GM04503 (cell line): ENCODE measurements around the gene PTDSS2.
"Not testable (repeated sequence)": the region's sequence is repeated elsewhere in the genome, so short reads cannot be mapped to it uniquely, and the experiment has no call there.

Experiments
- DNase-seq: peaks from one replicate; pipeline ENCODE4 v3.0.0-alpha.2; 2012; ENCODE audit warnings: low read depth

The PTDSS2 gene

DNA sequence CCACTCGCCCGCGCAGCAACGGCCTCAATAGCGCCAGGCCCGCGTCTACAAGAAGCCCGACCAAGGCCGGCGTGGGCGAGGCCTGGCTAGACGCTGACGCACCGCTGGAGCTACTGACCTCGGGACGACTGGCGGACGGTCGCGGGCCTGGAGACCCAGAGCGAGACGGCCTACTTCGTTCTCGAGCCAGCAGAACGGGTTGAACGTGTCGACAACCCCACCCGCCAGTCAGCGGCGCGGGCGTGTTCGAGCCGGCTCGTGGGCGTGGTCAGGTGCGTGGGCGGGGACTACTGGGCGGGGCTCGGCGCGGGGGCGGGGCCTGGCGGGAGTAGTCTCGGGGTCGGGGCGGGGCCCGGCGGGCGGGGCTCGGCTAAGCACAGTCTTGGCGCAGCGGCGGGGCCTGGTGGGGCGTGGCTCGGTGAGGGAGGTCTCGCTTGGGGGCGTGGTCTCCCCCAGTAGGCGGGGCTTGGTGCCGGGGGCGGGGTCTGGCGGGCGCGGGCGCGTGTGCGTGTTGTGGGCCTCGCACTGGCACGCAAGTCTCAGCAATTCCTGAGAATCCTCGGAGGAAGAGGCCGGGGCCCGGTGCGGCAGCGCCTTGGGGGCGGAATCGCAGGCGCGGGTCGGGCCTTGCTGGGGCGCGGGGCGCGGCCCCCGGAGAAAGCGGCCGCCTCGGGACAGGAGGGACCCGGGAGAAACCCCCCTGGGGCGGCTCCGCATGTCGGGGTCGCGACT is 57.1 kb downstream of the PTDSS2 start, which contains the start of gene RNH1:
Gene RNH1, minus strand, starts transcription at position 248 of the 732 bp plus-strand sequence. CDS start 5,080 bp downstream, outside the sequence.
- DNase-seq: peak; percentile 51

DNA sequence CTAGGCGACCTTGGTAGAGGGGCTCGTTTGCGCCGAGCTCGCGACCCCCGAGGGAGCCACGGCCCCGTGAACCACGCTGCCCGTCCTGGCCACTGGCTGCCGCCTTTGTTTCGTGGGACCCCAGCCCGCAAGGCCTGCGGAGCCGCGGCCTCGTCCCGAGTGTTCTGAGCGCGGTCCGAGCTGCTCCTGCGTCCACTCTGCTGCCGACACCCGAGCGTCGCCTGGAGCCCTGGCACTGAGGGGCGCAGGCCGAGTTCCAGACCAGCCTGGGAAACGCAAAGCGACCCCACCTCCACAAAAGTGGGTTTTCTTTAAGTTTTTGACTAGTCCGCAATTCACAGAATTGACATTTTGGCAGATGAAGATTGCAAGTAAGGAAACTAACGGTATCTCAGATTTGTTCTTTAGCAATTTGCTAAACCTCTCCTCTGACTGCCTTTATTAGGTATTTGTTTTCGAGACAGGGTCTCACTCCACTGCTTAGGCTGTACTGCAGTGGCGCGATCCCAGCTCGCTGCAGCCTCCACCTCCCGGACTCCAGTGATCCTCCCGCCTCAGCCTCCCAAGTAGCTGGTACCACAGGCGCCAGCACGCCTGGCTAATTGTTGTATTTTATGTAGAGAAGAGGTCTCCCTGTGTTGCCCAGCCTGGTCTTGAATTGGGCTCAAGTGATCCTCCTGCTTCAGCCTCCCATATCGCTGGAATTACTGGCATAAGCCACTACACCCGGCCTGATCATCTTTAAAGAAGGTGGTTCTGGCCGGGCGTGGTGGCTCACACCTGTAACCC is 57.8 kb downstream of the PTDSS2 start:
- DNase-seq: no peak

DNA sequence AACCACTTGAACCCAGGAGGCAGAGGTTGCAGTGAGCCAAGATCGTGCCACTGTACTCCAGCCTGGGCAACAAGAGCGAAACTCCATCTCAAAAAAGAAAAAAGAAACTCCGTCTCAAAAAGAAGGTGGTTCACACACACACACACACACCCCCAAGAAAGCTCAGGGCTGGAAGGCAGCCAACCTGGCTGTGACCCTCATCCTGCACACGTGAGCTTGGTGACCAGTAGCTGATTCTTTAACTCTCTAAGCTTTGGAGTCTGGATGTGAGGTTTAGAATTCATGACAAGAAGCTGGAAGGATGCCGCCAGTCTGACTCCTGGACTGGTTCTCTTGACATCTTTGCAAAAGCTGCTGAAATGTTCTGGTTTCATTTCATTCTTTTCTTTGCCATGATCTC is 58.9 kb downstream of the PTDSS2 start:
- no peak for DNase-seq

DNA sequence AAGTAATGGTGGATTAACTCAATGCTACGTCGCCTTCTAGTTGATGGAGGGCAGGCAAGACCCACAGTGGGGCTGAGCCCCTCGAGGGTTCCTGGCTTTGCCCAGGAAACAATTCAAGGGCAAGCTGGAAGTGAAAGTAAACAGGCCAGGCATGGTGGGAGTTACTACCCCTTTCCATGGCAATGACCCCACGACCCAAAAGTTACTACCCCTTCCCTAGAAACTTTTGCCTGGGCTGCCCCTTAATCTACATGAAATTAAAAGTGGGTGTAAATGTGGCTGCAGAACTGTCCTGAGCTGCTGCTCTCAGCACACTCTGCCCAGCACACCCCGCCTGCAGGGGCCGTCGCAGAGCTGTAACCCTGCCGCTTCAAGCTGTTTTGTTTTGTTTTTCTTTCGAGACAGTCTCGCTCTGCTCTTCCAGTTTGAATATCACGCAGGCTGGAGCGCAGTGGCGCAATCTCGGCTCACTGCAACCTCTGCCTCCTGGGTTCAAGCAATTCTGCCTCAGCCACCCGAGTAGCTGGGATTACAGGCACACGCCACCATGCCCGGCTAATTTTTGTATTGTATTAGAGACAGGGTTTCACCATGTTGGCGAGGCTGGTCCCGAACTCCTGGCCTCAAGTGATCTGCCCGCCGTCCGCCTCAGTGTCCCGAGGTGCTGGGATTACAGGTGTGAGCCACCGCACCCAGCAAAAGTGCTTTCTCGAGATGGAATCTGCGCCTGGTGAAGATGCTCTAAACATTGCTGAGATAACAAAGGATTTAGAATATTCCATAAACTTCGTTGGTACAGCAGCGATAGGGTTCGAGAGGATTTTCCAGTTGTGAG is 62.9 kb downstream of the PTDSS2 start:
- DNase-seq: no peak

DNA sequence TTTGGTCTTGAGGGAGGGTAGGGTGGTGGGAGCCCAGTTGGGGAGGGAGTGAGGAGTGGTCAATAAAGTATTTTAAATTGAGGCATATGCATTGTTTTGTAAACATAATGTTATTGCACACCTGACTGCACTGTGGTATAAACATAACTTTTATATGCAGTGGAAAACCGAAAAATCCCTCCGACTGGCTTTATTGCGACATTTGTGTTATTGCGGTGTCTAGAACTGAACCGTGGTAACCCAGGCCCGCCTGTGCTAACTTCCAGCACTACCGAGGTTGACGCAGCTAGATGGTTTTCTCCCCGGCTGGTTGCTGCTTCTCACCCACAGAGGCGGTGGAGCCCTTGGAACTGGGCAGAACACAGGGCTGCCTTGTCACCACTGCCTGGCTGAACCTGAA is 64.5 kb downstream of the PTDSS2 start:
- DNase-seq: no peak

DNA sequence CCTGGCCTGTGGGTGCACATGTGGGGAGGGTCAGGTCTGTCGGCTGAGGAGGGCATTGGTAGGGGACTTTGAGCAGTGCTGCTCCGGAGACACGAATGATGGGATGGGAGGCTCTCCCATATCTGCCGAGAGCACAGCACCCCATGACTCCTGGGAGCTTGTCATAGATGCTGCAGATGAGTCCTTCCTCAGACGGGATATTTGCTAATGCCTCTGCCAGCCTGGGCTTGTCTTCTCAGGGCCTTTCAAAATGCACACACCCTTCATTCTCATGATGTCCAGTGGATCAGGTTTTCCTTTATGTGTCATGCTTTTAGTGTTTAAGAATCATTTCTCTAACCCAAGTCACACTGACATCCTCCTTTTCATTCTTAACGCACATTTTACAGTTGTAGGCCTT is 65.1 kb downstream of the PTDSS2 start:
- DNase-seq: no peak

DNA sequence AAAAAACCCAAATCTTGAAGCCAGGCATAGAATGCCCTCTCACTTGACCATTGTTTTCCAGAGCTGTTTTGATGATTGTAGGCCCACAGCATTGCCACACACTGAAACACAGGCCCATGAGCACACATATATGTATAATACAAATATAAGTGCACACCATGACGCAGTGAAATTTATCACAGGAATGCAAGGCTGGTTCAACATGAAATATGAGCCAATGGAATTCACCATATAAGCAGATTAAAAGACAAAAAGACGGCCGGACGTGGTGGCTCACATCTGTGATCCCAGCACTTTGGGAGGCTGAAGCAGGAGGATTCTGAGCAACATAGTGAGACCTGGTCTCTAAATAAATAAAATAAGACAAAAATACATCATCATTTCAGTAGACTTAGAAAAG is 66.3 kb downstream of the PTDSS2 start:
- no peak for DNase-seq

DNA sequence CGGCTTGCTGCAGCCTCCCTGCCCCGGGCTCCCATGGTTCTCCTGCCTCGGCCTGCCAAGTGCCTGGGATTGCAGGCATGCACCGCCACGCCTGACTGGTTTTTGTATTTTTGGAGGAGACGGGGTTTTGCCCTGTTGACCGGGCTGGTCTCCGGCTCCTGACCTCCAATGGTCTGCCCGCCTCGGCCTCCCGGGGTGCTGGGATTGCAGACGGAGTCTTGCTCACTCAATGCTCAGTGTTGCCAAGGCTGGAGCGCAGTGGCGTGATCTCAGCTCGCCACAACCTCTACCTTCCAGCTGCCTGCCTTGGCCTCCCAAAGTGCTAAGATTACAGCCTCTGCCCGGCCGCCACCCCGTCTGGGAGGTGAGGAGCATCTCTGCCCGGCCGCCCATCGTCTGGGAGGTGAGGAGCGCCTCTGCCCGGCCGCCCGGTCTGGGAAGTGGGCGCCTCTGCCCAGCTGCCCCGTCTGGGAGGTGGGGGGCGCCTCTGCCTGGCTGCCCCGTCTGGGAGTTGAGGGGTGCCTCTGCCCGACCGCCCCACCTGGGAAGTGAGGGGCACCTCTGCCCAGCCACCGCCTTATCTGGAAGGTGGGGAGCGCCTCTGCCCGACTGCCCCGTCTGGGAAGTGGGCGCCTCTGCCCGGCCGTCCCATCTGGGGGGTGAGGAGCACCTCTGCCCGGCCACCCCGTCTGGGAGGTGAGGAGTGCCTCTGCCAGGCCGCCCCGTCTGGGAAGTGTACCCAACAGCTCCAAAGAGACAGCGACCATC is 67.0 kb downstream of the PTDSS2 start:
- not testable (repeated sequence) for DNase-seq

DNA sequence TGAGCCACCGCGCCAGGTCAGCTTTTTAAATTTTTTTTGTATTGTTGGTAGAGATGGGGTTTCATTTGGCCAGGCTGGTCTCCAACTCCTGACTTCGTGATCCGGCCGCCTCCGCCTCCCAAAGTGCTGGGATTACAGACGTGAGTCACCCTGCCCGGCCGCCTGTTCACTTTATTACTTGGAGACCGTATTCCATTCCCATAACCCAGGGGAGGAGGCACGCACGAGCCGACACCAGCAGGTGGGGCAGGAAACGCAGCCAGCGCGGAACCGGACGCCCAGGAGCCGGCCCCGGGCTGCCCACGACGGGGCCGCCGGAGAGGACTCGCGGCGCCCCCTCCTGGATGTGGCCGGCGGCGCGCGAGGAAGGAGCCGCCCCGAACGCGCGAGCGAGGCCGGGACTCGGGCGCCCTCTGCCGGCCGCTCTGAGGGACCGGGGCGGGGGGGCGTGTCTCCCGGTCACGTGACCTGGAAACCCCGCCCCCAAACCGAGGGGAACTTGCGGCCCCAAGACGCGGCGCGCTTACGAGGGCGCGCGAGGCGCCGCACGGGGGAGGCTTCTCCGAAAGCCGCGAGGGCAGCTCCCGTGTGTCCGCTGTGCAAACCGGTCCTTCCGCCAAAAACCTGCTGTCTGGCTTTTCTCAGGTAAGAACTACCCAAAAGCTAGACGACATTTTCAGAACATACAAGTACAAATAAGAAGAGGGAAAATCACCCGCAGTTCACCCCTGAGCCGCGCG is 68.6 kb downstream of the PTDSS2 start:
- DNase-seq: peak; percentile 89

DNA sequence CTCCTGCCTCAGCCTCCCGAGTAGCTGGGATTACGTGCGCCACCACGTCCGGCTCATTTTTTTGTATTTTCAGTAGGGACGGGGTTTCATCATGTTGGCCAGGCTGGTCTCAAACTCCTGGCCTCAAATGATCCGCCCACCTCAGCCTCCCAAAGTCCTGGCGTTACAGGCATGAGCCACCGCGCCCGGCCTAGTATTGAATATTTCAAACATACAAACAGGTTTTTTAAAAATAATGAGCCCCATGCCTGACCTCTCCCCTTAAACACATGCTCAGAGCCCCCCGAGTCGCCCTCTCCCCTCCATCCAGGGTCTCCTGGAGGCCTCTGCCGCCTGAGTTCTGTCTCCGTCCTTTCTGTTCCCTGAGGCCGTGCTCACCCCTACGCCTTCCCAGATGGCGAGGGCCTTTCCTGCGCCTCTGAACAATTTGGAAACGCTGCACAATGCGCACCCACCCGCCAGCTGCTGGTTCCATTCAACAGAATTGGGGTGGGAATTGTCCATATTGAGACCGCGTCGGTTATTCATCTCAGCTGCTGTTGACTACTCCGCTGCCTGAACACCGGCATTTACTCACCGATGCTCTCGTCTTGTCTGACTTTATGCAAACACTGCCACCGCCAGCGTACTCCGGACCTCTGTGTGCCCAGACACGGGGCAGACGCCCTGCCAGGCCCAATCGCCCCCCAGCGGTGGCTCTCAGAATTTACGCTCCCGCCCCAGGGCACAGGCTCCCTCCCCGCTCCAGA is 70.5 kb downstream of the PTDSS2 start:
- DNase-seq: no peak

DNA sequence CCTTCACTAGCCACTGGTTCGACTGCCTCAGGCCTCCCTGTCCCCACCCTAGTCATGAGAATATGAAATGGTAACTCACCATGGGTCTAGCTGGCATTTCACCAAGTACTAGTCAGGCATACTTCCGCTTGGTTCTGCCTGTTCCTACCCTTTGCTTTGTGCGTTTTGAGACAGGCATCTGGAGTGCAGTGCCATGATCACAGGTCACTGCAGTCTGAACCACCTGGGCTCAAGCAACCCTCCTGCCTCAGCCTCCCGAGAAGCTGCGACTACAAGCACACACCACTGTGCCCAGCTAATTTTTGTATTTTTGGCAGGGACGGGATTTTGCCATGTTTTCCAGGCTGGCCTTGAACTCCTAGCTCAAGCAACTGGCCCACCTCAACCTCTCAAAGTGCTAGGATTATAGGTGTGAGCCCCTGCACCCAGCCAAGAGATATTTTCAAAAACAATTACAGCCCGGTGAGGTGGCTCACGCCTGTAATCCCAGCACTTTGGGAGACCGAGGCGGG is 71.2 kb downstream of the PTDSS2 start:
- DNase-seq: no peak

DNA sequence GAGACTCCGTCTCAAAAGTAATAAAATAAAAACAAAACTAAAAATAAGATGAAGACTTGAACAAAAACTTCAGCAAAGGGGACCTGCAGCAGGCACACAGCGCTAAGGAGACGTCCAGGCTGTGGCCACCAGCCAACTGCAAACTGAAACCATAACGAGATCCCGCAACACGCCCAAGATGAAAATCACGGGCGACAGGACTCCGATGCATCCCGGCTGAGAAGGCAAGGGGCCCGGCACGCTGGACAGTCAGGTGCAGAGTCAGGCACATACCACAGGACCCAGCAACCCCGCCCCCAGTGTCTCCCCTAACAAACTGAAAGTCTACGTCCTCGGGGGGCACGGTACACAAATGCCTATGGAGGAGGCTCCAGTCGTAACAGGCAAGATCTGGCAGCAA is 76.1 kb downstream of the PTDSS2 start:
- DNase-seq: no peak

DNA sequence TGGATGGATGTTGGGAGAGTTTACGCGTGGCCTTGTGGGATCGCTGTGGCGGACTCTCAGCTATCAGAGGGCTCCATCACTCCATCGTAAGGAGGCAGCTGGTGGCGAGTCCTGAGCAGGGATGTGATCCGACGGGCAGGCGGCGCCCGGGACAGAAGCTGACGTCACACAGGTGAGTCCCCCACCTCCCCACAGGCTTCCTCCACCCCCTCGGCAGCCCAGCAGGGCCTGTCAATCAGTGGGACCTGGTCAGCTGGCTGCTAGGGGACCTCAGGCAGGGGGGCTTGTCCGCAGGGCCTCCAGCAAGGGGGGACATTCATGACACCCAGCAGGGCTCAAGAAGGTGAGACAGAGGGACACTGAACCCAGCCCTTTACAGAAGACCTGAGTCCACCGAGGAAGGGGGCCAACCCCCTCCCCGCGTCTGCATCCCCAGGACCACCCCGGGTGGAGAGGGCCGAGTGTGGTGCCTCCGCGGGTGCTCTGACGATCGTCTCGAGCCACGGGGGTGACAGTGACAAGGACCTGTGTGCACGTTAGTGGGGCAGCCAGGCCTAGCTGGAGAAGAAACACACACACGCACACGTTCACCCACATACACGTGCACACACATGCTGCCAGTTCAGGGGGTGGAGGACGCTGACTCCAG is 78.2 kb downstream of the PTDSS2 start:
- no peak for DNase-seq

DNA sequence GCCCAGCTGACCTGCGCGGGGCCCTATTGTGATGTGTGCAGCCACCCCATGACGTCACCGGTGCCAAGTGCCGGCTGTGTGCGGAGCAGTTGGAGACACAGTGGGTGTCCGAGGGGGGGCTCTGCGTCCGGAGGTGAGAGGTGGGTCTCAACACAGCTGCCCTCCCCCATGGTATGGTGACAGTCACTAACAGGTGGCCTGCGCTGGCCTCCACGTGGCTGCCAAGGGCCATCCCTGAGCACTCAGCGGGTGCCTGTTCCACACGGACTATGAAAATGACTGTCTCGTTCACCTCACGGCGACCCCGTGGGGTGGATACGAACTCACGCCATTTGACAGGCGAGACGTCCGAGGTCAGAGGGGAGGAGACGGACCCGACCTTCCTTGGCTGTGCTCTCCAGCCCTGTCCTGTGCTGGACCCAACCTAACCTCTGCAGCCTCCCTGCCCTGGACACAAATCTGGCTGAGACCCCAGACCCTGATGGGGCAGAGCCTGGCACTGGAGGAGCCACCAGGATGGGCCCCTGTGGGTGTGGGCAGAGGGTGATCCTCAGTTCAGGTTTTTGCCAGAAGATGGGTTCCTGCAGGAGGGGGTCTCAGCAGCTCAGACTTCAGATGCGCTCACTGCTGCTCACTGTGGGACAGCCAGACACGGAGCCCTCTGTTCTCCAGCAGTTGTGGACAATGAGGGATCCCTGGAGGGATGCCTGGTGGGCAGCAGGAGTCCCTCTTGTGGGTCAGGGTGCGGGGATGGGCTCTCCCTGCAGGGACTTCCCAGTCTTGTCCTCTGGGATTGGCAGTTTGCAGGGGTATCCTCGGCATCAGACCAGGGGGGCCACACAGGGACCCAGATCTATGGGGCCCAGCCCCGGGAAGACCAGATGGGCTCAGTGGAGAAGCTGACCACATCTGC is 79.0 kb downstream of the PTDSS2 start:
- no peak for DNase-seq

DNA sequence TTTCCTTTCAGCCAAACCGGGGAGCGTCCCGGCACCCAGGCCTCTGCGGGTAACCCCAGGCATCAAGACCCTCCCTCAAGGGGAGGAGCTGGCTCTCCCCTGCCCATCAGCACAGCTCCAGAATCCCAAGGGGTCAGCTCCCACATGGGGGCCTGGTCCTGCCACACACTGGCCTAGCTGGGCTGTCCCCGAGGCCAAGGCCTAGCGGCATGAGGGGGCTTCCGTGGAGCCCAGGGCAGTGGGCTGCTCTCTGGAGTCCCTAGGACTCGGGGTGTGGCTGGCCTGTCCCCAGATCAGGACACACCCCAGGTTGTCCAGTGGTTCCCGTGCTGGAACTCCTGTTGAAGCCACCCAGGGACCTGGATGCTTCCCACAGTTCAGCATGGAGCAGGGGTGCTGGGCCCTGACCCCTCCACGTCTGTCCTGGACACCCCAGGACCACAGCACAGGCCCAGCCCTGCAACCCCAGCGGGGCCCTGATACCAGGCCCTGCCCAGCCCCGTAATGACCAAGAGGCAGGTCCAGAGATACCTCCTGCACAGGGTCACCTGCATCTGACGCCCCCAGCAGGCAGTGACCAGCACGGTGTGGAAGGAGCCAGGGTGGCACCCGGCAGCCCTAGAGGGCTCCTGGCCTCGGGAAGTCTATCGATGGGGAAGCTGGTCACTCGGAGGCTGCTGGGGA is 79.8 kb downstream of the PTDSS2 start:
- no peak for DNase-seq

DNA sequence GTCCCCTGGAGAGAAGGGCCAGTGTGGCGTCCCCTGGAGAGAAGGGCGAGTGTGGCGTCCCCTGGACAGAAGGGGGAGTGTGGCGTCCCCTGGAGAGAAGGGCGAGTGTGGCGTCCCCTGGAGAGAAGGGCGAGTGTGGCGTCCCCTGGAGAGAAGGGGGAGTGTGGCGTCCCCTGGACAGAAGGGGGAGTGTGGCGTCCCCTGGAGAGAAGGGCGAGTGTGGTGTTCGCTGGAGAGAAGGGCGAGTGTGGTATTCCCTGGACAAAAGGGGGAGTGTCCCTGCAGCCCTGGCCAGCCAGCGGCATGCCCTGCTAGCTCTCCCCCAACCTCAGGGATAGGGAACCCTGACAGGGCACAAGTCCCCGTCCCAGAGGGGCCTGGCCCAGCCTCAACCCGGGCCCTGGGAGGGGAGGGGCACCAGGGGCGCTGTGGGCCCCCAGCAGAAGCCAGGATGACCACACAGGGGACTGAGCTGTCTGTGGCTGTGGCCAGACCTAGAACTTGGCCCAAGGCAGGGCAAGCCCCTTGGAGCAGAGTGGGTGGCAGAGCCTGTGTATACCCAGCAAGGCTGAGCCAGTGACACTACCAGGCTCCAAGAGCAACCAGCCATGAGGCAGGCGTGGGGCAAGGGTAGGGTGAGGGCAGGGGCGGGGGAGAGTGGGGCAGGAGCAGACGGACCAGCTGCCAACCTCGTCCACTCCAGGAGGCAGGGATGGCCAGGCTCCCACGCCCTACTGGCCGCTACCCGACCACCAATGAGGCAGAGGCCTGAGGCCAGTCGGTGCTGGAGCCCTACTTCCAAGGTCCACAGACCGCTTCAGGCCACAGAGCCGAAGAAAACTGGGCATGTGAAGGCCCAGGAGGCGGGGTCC is 81.1 kb downstream of the PTDSS2 start:
- no peak for DNase-seq
